ENCODE measurements around the gene KCNQ5.

DNA sequence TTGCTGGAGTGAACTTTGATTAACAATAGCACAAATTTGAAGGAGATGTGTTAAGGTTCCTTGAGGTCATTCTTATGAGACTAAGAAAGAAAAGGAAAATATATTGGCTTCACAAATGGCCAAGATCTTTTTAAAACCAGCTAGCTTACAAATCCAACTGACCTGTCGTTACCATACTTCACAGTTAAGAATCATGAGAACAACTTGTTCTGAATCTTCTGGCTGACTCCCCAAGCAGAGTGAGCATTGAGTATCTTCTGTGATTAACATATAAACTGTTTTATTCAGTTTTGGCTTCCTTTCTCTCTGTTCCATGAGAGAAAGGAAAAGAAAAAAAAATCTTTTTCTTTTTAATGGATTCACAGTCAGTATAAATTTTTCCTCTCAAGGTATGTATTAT lies 326.3 kb downstream of the KCNQ5 start:
- TF ChIP-seq SP1 (CRISPR knock-in tag; conservative IDR thresholded peaks at IDR 0.05) (no peak), CTCF (IDR thresholded peaks at IDR 0.05) (no peak), CREM (CRISPR knock-in tag; IDR thresholded peaks at IDR 0.05) (no peak), CREB1 (CRISPR knock-in tag; IDR thresholded peaks at IDR 0.05) (no peak), NR3C1 (CRISPR knock-in tag; conservative IDR thresholded peaks at IDR 0.05; ENCODE audit: low read depth) (no peak), ZBTB21 (CRISPR knock-in tag; IDR thresholded peaks at IDR 0.05; ENCODE audit: borderline replicate concordance) (no peak), NFYB (CRISPR knock-in tag; conservative IDR thresholded peaks at IDR 0.05; ENCODE audit: low read depth) (no peak), ESRRA (CRISPR knock-in tag; IDR thresholded peaks at IDR 0.05; ENCODE audit: borderline replicate concordance) (no peak), USF2 (CRISPR knock-in tag; IDR thresholded peaks at IDR 0.05) (no peak), E2F1 (CRISPR knock-in tag; IDR thresholded peaks at IDR 0.05) (no peak), NR1H2 (CRISPR knock-in tag; IDR thresholded peaks at IDR 0.05) (no peak)

Data from WTC11 (cell line).